PFSK-1 (cell line): ENCODE data around the gene NQO1.

Source experiments
- FOXP2 ChIP-seq: optimal IDR thresholded peaks from 2 replicates; pipeline ENCODE3; 2011; ENCODE audit warnings: borderline replicate concordance, control low read depth, inconsistent platforms; ENCODE audit not compliant: insufficient read depth; ENCODE audit errors: extremely low read length, extremely low read depth
- POLR2AphosphoS5 ChIP-seq: IDR thresholded peaks from 2 replicates; pipeline ENCODE4 v1.6.1; 2012; ENCODE audit warnings: low read depth, mild to moderate bottlenecking, control low read depth, low read length, moderate library complexity
- SIN3A ChIP-seq: IDR thresholded peaks from 2 replicates; pipeline ENCODE4 v1.6.1; 2012; ENCODE audit warnings: mild to moderate bottlenecking, low read length, moderate library complexity, borderline replicate concordance; ENCODE audit not compliant: insufficient read depth
- TAF1 ChIP-seq: IDR thresholded peaks from 2 replicates; pipeline ENCODE4 v1.6.1; 2012; ENCODE audit warnings: low read length, control low read depth, borderline replicate concordance; ENCODE audit not compliant: insufficient read depth
- TF ChIP-seq, protein P1 (sequence below), 2 experiments: IDR thresholded peaks; 2 replicates each; pipeline versions ENCODE4 v1.6.1 to v1.8.0; 2011 to 2012; ENCODE audit warnings: low read depth in 2 of 2, low read length in 2 of 2, control low read depth in 1 of 2, inconsistent platforms in 1 of 2, mild to moderate bottlenecking in 1 of 2, moderate library complexity in 1 of 2; ENCODE audit not compliant: insufficient read depth in 1 of 2

Gene NQO1

DNA sequence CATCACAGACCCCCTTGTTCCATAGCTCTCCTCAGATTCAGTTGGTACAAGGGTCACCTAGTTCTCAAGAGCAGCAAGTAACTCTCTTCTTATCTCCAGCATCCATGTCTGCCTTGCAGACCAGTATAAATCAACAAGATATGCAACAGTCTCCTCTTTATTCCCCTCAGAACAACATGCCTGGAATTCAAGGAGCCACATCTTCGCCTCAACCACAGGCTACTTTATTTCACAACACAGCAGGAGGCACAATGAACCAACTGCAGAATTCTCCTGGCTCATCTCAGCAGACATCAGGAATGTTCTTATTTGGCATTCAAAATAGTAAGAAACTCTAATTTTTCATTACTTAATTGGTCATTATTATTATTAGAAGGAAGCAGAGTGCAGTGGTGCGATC, 32.4 kb downstream of the NQO1 start:
- TF ChIP-seq, protein P1, sequence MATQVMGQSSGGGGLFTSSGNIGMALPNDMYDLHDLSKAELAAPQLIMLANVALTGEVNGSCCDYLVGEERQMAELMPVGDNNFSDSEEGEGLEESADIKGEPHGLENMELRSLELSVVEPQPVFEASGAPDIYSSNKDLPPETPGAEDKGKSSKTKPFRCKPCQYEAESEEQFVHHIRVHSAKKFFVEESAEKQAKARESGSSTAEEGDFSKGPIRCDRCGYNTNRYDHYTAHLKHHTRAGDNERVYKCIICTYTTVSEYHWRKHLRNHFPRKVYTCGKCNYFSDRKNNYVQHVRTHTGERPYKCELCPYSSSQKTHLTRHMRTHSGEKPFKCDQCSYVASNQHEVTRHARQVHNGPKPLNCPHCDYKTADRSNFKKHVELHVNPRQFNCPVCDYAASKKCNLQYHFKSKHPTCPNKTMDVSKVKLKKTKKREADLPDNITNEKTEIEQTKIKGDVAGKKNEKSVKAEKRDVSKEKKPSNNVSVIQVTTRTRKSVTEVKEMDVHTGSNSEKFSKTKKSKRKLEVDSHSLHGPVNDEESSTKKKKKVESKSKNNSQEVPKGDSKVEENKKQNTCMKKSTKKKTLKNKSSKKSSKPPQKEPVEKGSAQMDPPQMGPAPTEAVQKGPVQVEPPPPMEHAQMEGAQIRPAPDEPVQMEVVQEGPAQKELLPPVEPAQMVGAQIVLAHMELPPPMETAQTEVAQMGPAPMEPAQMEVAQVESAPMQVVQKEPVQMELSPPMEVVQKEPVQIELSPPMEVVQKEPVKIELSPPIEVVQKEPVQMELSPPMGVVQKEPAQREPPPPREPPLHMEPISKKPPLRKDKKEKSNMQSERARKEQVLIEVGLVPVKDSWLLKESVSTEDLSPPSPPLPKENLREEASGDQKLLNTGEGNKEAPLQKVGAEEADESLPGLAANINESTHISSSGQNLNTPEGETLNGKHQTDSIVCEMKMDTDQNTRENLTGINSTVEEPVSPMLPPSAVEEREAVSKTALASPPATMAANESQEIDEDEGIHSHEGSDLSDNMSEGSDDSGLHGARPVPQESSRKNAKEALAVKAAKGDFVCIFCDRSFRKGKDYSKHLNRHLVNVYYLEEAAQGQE (IDR thresholded peaks at IDR 0.05; ENCODE audit: insufficient read depth in 1 of 2, low read depth in 2 of 2, low read length in 2 of 2): no peak
- no peak for TF ChIP-seq SIN3A
- no peak for TF ChIP-seq FOXP2
- TF ChIP-seq POLR2AphosphoS5: no peak
- no peak for TF ChIP-seq TAF1

DNA sequence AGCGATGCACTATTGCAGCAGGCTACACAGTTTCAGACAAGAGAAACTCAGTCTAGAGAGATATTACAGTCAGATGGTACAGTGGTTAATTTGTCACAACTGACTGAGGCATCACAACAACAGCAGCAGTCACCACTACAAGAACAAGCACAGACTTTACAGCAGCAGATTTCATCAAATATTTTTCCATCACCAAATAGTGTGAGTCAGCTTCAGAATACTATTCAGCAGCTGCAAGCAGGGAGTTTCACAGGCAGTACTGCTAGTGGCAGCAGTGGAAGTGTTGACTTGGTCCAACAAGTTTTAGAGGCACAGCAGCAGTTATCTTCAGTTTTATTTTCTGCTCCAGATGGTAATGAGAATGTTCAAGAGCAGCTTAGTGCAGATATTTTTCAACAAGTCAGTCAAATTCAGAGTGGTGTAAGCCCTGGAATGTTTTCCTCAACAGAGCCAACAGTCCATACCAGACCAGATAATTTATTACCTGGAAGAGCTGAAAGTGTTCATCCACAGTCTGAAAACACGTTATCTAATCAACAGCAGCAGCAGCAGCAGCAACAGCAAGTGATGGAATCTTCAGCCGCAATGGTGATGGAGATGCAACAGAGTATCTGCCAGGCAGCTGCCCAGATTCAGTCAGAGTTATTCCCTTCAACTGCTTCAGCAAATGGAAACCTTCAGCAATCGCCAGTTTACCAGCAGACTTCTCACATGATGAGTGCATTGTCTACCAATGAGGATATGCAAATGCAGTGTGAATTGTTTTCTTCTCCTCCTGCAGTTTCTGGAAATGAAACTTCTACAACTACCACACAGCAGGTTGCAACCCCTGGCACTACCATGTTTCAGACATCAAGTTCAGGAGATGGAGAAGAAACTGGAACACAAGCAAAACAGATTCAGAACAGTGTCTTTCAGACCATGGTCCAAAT, 34.1 kb downstream of the NQO1 start:
- no peak for TF ChIP-seq FOXP2
- no peak for TF ChIP-seq SIN3A
- no peak for TF ChIP-seq POLR2AphosphoS5
- TF ChIP-seq, protein P1 (IDR thresholded peaks at IDR 0.05; ENCODE audit: insufficient read depth in 1 of 2, low read depth in 2 of 2, low read length in 2 of 2): no peak
- TF ChIP-seq TAF1: no peak

DNA sequence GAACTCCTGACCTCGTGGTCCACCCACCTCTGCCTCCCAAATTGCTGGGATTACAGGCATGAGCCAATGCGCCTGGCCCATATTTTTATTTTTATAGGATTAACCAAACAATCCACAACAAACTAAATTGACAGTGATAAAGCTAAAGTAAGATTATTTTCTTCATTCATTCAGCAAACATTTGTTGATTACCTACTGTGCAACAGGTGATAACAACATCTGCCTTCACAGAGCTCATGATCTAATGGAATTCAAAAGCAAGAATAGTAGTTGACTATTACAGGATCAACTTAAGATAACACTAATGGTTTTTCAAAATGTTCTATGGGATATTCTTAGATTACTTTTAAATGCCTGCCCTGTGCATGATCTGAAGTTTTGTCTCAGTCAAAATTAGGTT, 37.8 kb downstream of the NQO1 start:
- TF ChIP-seq, protein P1 (IDR thresholded peaks at IDR 0.05; ENCODE audit: insufficient read depth in 1 of 2, low read depth in 2 of 2, low read length in 2 of 2): no peak

DNA sequence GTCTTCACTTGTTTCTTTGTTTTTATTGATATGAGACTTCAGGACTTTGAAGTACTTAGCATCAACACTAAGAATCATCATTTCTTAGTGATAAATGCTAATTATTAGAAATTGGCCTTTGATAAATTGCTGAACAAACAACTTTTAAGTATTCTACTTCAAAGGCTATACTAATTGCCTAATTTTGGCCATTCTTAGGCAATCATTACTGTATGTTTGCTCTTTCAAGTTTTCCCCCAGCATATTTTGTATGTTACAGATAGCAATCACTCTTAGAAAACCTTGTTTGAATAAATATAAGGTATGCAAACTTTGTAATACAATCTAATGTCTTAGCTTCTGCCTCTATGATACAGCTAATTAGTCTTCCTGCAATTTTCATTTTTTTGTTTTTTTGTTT, 46.0 kb downstream of the NQO1 start:
- TF ChIP-seq TAF1 (no peak), FOXP2 (no peak), POLR2AphosphoS5 (no peak), SIN3A (no peak)
- TF ChIP-seq, protein P1 (IDR thresholded peaks at IDR 0.05; ENCODE audit: insufficient read depth in 1 of 2, low read depth in 2 of 2, low read length in 2 of 2): no peak
